Endothelial cell of umbilical vein (primary cell): Measurements from ENCODE around the gene PDK2. TPM values are rescaled to one million over a fixed set of nuclear protein-coding genes. Genes with fewer than 3 reads are reported as not detected.

Source experiments
- Bru-seq: library from RNA; stranded (reverse); fragments of 400-500 nt; gene quantifications from one replicate; lab custom pipeline; 2021; lab: Mats Ljungman, UMichigan
- BruChase-seq, 2 experiments: library from RNA; stranded (reverse); fragments of 400-500 nt; gene quantifications; one replicate each; lab custom pipeline; 2021; lab: Mats Ljungman, UMichigan
- BruUV-seq: library from RNA; stranded (reverse); fragments of 400-500 nt; replicated peaks from 2 replicates; lab custom pipeline; 2021; lab: Mats Ljungman, UMichigan
- CTCF ChIA-PET: fragments of 300-600, 350-600 bp; sonication (Branson Sonifier 250); formaldehyde crosslinking; loops from one replicate; lab custom pipeline; 2021; ENCODE audit warnings: antibody characterized with exemption, inconsistent platforms; lab: Charles Lee
- POLR2A ChIA-PET: fragments of 300-600, 350-600 bp; sonication (Branson Sonifier 250); formaldehyde crosslinking; loops from one replicate; lab custom pipeline; 2021; ENCODE audit warnings: antibody characterized with exemption, inconsistent platforms; lab: Charles Lee
- DNase-seq: peaks from one replicate; pipeline ENCODE4 v3.0.0-alpha.2; 2011; ENCODE audit warnings: low read depth, low spot score
- FAIRE-seq: peaks from 2 replicates; lab custom pipeline; 2011; peaks lifted over from hg19 to GRCh38; lab: Jason Lieb, UNC
- H2AFZ ChIP-seq: 2 replicates; pipeline ENCODE4 v1.6.0; 2012; ENCODE audit warnings: low read depth, low read length, control low read depth, inconsistent platforms
- H3K27ac ChIP-seq: 2 replicates; pipeline ENCODE4 v1.5.1; 2011; ENCODE audit warnings: low read depth, mild to moderate bottlenecking, control low read depth, low read length, moderate library complexity; ENCODE audit not compliant: insufficient read depth
- H3K27me3 ChIP-seq, 2 experiments: 2 replicates each; pipeline versions ENCODE4 v1.6.0 to v1.6.1; 2011; ENCODE audit warnings: low read length in 2 of 2, mixed read lengths in 1 of 2; ENCODE audit not compliant: control insufficient read depth in 2 of 2, insufficient read depth in 2 of 2
- H3K36me3 ChIP-seq, 2 experiments: 2 replicates in 1 of 2; 3 replicates in 1 of 2; pipeline ENCODE4 v1.5.1; 2011; ENCODE audit warnings: low read length in 2 of 2, mild to moderate bottlenecking in 1 of 2, moderate library complexity in 1 of 2; ENCODE audit not compliant: control insufficient read depth in 2 of 2, insufficient read depth in 2 of 2; ENCODE audit errors: extremely low read depth in 1 of 2
- H3K4me1 ChIP-seq: 3 replicates; pipeline ENCODE4 v1.5.1; 2011; ENCODE audit warnings: mild to moderate bottlenecking, low read length; ENCODE audit not compliant: control insufficient read depth, insufficient read depth; ENCODE audit errors: extremely low read depth
- H3K4me2 ChIP-seq: 2 replicates; pipeline ENCODE4 v1.6.1; 2011; ENCODE audit warnings: low read length, control low read depth, mixed read lengths; ENCODE audit not compliant: insufficient read depth
- H3K4me3 ChIP-seq, 3 experiments: fragments of 200-600 bp in 1 of 3; sonication (generic), shearing (Covaris generic) in 1 of 3; replicated peaks in 1 of 3; 2 replicates each; pipeline ENCODE4 v1.5.1; 2011 to 2016; ENCODE audit warnings: control low read depth in 3 of 3, low read length in 3 of 3, mild to moderate bottlenecking in 2 of 3, inconsistent platforms in 1 of 3, low read depth in 1 of 3, moderate library complexity in 1 of 3; ENCODE audit not compliant: insufficient read depth in 1 of 3
- H3K79me2 ChIP-seq: 2 replicates; pipeline ENCODE4 v1.6.0; 2012; ENCODE audit warnings: low read length, inconsistent platforms; ENCODE audit not compliant: control insufficient read depth, insufficient read depth
- H3K9ac ChIP-seq: replicated peaks from 2 replicates; pipeline ENCODE3; 2011; ENCODE audit warnings: low read length, control low read depth; ENCODE audit not compliant: insufficient read depth; ENCODE audit errors: extremely low read depth
- H3K9me1 ChIP-seq: replicated peaks from 3 replicates; pipeline ENCODE4 v1.6.0; 2011; ENCODE audit warnings: mild to moderate bottlenecking, low read length; ENCODE audit not compliant: control insufficient read depth, insufficient read depth; ENCODE audit errors: extremely low read depth
- H3K9me3 ChIP-seq: replicated peaks from 2 replicates; pipeline ENCODE4 v1.5.1; 2012; ENCODE audit warnings: low read length, inconsistent platforms; ENCODE audit not compliant: control insufficient read depth, insufficient read depth
- H4K20me1 ChIP-seq: replicated peaks from 2 replicates; pipeline ENCODE3; 2011; ENCODE audit warnings: mild to moderate bottlenecking, low read length; ENCODE audit not compliant: control insufficient read depth, insufficient read depth; ENCODE audit errors: extremely low read depth
- EZH2 ChIP-seq: IDR thresholded peaks from 2 replicates; pipeline ENCODE4 v1.6.1; 2012; ENCODE audit warnings: borderline replicate concordance, low read depth, mild to moderate bottlenecking, moderate library complexity, low read length, inconsistent platforms; ENCODE audit not compliant: severe bottlenecking
- FOS ChIP-seq: IDR thresholded peaks from 2 replicates; pipeline ENCODE4 v1.6.1; 2011; ENCODE audit warnings: mild to moderate bottlenecking, low read length, moderate library complexity, borderline replicate concordance; ENCODE audit not compliant: insufficient read depth
- MAX ChIP-seq: IDR thresholded peaks from 2 replicates; pipeline ENCODE4 v1.6.1; 2011; ENCODE audit not compliant: insufficient read depth, insufficient read length
- POLR2AphosphoS5 ChIP-seq: IDR thresholded peaks from 2 replicates; pipeline ENCODE4 v1.6.1; 2012; ENCODE audit warnings: low read depth, mild to moderate bottlenecking, control low read depth, low read length, moderate library complexity; ENCODE audit not compliant: insufficient read depth
- dilution Hi-C: fragments of 300-500 bp; cut with MboI; formaldehyde crosslinking; loops from one replicate; pipeline ENCODE4 v1.15.0; 2019; ENCODE audit warnings: low sequenced_read_pairs; ENCODE audit not compliant: extremely low pct_ligation_motif_present
- intact Hi-C: fragments of 100-400 bp; cut with micrococcal nuclease; formaldehyde crosslinking; loops from one replicate; pipeline ENCODE4 v1.10.0; 2022
- long read RNA-seq: library from polyadenylated mRNA; stranded (forward); transcript quantifications from one replicate; pipeline ENCODE4 v2.0.0, GENCODE V29; 2021
- polyA minus RNA-seq, 3 experiments: library from RNA; depleted of rRNA, polyadenylated mRNA; stranded (reverse); fragments of >200 nt; gene quantifications; 1 replicate in 1 of 3; 2 replicates in 2 of 3; pipeline ENCODE4 v1.2.3, GENCODE V29; 2011
- polyA plus RNA-seq, 4 experiments: library from polyadenylated mRNA; depleted of rRNA in 3 of 4; stranded (reverse) in 3 of 4; unstranded in 1 of 4; fragments of >200 nt; gene quantifications; 2 replicates each; pipeline versions ENCODE4 v1.2.1 to v1.2.3, GENCODE V29; 2011 to 2012; ENCODE audit warnings: missing spikeins in 1 of 4
- total RNA-seq: library from RNA; stranded (reverse); gene quantifications from 2 replicates; pipeline ENCODE4 v1.2.3, GENCODE V29; 2021

PDK2 gene
- total RNA-seq (17.4 and 21.3 TPM in 2 replicates), polyA plus RNA-seq (114 and 142 TPM in 2 replicates), polyA minus RNA-seq (45.9 and 79.9 TPM in 2 replicates), Bru-seq, nascent RNA (percentile 36 among the genes with signal in this experiment), BruChase-seq, experiment 1, labeled RNA remaining after a 6-hour chase (percentile 32 among the genes with signal in this experiment), BruChase-seq, experiment 2, labeled RNA remaining after a 2-hour chase (percentile 28 among the genes with signal in this experiment)
- polyA plus RNA-seq (2011; cell fraction: cytosol; rRNA removed): 55.0 and 58.8 TPM in 2 replicates
- 35.9 and 46.0 TPM in 2 replicates for polyA plus RNA-seq (2011; cell fraction: nucleus; rRNA removed)
- 18.9 and 24.0 TPM in 2 replicates for polyA plus RNA-seq (2012)
- 43.0 TPM for polyA minus RNA-seq (2011; cell fraction: cytosol; rRNA and poly(A)+ RNA removed)
- 26.8 and 33.9 TPM in 2 replicates for polyA minus RNA-seq (2011; cell fraction: nucleus; rRNA and poly(A)+ RNA removed)
- long read RNA-seq, transcript PDK2-203 (11 exons, 3,440 nt): major isoform, 26 of 57 reads
- long read RNA-seq, transcript PDK2-206 (4 exons, 865 nt): minor isoform, 24 of 57 reads
- long read RNA-seq, partial matches to known transcripts: 4 of 57 reads
- long read RNA-seq, other reads (novel, unspliced or antisense): 3 of 57 reads

GRCh38 chr17:50094753-50095619 is at the start of gene PDK2:
Gene PDK2, plus strand, starts transcription at chr17:50095351. Its CDS starts 85 bp downstream, at chr17:50095436.
- H2AFZ ChIP-seq: peak within 1 kb of the TSS; percentile 94
- no peaks in the 10 kb centered on the region for H3K27me3 ChIP-seq
- no TSS peak for BruUV-seq
- peaks cover 10% of the 10 kb centered on the region for H3K4me1 ChIP-seq
- dilution Hi-C loops: no loop called here
- H3K9me3 ChIP-seq: no peaks in the 10 kb centered on the region
- no peaks in the 10 kb centered on the region for H4K20me1 ChIP-seq
- H3K9ac ChIP-seq: no peak within 1 kb of the TSS
- peaks cover 0 to 7% of the 10 kb centered on the region in 2 experiments for H3K36me3 ChIP-seq
- ChIA-PET CTCF (interaction anchor here (0.6 to 5.4 kb wide), 61 partner anchors 9 to 235 kb away, joined by 3 to 101 read pairs (median 6); partner anchors contain the start of genes ITGA3, PPP1R9B, SAMD14 and SGCA), POLR2A (no interaction called here)
- H3K4me3 ChIP-seq: peak within 1 kb of the TSS; percentile 33 to 85 (median 46)
- H3K9me1 ChIP-seq: no peaks in the 10 kb centered on the region
- DNase-seq: peak; percentile 94
- intact Hi-C loops: loop anchor here (1.0 to 2.0 kb wide), 6 partner anchors 33 to 202 kb away; no protein-coding TSS in a partner anchor
- TF ChIP-seq POLR2AphosphoS5: peak; percentile 30
- no peak for TF ChIP-seq FOS
- TF ChIP-seq MAX: peak; percentile 89
- TF ChIP-seq EZH2: no peak
- H3K79me2 ChIP-seq: no peaks in the 10 kb centered on the region
- peak within 1 kb of the TSS; percentile 70 for H3K4me2 ChIP-seq
- H3K27ac ChIP-seq: no peak within 1 kb of the TSS
- peak; percentile 84 for FAIRE-seq
